NCI-H1417 (cell line): ENCODE results near the gene PRR18.

Source experiments
- DNase-seq, 3 experiments: peaks; one replicate each; lab custom pipeline; 2025; lab: John Stamatoyannopoulos, UW

PRR18 gene

DNA sequence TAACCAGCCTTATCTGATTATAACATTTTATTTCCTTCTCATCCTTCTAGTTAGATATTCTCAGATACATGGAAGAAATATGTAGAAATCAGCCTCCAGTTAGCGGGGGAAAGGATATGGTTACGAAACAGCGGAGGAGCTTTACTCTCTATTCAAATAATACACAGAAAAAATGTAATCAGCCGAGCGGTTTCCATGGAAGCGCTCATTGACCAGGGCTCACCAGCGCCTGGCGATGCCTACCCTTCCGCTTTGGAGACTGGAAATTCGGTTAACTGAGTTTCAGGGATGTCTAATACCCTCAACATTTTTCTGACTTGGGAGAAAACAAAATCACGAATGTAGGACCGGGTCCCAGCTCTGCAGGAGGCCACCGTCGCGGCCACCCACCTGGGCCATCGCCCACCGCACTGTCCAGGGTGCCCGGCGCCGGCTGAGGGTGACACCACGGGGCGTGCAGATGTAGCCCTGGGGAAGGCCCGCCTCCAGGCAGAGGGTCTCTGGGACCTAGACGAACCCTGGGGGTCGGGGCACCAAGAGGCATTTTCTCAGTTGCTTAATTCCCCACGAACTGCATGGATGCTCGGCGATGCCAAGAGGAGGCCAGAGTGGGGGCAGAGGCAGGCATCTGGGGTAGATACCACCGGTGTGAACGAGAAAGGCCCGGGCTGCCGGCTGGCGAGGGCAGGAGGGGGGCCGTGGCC, 1.7 kb downstream of the PRR18 start:
- DNase-seq: peak in 2 of 3 experiments; percentile 70 to 83

DNA sequence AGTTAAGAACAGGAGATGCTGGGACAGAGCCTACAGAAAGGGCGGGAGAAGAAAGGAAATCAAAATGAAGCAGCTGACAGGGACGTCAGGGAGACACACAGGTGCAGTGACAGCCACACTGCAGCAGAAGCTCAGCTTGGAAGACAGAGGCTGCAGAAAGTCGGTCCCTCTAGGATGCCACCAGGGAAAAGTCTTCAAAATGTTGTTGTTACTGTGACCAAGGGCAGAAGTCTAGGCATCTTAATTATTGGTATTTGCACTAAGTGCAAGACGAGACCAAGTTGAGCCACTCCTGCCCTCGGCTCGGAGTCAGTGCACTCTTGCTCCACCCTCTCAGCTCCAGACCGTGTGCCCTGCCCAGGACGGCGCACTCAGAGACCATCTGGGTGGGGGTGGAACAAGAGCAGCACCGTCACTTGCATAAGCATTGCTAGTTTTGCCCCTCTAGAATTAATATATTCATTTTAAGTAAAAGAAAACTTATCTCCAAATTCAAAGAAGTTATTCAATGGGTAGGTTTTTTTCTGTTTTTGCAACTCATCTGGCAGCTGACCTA, 2.6 kb downstream of the PRR18 start:
- peak in 2 of 3 experiments; percentile 34 to 68 for DNase-seq

DNA sequence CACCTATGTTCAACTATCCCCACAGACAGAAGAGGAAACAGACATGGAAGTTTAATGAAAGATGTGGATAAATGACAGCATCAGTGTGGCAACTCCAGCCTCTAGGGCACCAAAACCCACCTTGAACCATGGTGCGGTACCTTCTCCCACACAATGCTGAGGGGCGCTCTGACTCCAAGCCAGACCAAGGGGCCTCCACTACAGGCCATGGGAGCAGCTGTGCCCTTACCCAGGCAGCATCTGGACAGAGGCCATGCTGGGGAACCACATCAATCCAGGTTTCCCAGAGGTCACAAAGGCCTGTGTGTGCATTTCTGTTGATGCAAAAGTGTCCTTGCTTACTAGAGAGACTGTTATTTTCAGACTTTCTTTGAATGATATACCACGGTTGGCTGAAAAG, 4.1 kb downstream of the PRR18 start:
- no peak for DNase-seq

DNA sequence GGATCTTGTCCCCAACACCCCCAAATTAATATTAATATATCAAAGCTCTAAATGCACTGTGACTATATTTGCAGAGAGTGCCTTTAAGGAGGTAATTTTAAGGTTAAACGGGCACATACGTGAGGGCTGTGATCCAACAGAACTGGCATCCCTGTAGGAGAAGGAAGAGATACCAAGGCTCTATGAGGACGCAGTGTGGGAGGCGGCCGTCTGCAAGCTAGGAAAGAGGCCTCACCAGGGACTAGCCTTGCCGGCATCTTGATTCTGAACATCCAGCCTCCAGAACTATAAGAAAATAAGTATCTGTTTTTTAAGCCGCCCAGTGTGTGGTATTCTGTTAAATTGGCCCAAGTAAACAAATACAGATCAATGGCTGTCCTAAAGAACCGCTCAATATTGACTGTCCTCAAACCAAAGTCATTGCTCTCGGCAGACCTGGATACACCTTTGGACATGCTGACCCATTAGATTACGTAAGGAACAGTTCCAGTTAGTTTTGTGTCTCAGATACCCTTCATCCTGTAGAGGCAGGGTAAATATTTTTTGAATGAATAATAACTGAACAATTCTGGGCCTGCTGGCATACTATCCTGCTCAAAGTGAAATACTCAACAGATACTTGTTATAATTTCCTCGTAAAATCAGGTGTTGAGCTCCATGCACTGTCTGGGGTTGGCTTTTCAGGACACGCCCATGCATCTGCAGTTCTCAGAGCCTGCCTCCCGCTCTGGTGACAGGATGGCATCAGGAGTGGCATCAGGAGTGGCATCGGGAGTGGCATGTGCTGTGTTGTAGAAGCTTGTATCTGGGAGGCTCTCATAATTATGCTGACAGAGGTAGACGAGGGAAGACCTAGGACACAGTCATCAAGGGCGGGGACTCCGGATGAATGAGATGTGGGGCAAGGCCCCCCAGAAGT, 6.3 kb downstream of the PRR18 start:
- no peak for DNase-seq

DNA sequence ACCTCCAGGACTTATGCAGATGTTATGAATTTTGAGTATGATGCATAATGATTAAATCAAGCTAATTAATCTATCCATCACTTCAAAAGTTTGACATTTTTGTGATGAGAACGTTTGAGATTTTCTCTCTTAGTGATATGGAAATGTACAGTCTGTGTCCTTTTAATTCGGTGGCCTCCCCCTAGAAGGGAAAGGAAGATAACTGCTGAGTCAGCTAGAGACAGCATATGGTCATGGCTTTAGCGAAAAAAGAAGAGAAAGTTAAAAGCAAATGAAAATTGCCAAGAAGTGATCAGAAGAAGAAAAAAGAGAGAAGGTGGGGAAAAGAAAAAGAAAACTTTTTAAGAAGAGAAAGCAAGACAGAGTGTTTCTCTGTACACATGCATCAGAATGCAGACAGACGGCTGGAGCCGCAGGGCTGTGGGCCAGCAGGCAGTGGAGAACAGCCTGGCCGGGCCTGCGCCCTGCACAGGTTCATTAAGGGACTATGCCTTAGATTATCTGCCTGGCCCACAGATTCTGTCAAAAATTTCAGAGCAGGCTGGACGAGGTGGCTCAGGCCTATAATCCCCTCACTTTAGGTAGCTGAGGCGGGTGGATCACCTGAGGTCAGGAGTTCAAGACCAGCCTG, 7.7 kb downstream of the PRR18 start:
- no peak for DNase-seq

DNA sequence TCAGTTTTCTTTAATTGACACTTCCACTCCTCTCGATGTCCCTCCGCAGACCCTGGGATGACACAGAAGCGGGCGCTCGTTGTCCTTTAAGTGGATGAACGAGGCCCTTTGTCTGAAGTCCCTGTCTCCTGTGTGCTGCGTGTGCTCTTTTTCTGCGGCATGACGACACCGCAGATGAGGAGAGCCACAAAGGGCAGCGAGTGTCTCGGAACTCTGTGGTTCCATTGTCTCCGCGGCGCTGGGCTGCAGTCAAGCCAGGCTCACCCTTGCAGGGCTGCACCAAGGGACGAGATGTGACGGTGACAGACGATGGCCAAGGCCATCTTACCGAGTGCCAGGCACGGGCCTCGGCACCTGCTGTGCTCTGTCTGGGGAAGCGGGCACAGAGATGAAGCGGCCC, 10.6 kb downstream of the PRR18 start:
- DNase-seq: no peak

DNA sequence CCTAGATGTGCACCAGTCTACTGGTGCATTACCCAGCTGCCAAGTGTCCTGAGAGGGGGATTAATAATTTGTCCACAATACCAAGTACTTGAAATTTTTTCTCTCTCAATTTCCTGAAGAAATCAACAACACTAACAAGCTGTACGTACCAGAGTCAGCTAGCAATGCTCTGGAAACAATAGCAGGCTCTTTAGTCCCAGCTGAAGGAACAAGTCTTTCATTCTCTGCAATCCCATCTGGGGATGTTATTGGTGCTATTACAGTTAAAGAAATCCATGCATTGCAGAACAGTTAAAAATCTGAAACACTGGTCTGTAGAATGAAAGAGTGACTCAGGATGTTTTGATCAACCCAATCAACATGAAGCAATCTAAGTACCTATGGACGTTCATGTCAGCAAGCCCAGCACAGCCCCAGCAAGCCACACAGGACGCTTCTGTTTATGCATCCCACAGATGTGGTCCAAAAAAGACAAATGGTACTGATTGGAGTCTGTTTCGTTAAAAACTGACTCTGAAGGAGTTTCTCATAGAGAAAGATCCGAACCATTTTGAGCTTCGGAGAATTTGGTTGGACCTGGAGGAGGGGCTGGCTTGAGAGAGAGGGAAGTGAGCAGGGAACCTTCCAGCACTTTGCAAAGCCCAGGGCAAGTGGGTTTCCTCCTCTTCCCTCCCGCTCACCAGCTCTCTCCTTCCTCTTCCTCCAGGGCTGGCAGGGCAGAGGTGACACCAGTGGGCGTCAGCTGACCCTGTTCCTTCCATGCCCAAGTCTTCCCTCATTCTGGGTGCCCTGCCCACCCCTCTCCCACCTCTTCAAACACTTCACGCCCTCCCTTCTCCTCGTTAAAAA, 11.9 kb downstream of the PRR18 start:
- no peak for DNase-seq

DNA sequence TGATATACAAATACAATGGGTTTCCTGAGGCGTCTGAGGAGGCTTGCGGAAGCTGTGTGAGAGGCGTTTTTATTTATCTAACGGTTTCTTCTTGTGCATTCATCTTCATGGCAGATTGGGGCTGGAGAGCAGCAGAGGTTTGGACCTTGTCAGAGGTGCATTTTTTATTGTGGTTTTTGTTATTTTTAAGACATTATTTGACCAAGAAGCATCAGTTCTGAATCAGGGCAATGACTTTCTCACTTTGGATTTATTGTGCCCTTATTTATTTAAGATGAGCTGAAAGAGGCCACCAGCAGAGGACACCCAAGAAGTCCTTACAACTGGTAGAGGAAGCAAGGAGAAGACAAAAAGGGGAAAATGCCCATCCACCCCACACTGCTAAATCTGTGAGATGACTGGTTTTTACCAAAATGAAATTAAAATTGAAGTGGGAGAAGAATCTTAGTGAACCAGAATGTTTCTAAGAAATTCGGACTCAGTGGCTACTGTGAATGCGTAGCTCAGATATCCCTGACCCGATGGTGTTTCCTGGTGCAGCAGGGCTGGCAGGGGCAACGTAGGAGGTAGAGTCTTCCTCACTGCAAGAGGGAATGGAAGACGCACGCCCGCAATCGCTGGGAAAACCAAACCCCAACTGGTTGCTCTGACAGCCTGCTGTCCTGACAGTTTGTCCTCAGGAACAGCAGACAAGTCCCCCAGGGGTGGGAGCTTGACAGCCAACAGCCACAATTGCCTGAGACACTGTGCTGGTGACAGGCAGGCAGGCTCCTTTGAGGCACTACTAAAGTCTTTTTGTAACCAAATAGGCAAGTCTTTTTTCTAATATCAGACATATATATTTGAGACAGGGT, 14.2 kb downstream of the PRR18 start:
- no peak for DNase-seq

DNA sequence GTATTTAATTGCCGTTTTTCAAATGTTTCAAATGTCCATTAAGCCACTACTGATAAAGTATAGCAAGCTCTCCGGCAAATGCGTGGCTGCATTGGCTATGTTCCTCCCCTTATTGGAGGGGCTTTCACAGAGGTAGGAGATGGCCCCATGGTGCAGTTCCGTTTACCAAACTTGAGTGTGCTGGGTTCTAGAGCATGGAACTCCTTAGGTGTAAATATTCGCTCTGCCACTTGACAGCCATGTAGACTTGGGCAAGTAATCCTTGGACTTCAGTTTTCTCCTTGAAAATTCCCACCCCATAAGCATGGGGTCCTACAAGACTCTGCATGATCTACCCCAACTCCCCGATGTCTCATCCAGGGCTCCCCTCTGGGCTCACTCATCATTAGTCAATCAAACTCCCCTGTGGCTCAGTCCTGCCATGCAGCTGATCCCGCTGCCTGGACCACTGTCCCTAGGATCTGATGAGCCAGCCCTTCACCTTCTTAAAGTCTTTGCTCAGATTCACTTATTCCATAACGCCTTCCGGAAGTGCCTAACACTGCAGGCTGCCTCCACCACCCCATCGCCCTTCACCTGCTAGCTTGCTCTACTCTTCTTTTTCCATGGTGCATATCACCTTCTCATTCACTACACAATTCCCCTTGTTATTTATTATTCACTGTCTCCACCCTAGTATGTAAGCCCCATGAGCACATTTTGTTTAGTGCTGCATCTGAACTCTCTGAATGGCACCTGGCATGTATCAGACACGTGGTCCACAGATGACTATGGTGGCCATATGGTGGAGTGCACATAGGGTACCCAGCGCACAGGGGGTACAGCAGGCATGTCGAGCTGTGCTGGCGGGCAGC, 18.8 kb downstream of the PRR18 start:
- no peak for DNase-seq

DNA sequence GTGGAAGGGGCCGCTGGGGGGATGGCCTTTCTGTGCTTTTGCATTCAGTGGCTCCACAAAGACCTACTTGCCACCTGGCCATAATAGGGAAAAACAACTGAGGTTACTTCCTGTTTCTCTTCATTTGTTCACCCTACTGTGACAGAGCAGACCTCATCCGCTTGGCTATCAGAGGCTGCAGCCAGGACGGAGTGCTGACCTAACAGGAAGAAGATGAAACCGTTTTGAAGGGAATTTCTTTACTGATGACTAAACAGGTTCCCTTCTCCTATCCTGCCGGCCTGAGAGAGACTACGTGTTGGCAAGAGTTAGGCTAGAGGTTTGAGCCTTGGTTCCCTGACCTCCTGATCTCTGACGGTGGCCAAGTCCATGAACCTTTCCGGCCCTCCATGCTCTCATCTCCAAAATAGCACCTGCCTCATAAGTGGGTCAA, 21.3 kb downstream of the PRR18 start:
- DNase-seq: no peak

DNA sequence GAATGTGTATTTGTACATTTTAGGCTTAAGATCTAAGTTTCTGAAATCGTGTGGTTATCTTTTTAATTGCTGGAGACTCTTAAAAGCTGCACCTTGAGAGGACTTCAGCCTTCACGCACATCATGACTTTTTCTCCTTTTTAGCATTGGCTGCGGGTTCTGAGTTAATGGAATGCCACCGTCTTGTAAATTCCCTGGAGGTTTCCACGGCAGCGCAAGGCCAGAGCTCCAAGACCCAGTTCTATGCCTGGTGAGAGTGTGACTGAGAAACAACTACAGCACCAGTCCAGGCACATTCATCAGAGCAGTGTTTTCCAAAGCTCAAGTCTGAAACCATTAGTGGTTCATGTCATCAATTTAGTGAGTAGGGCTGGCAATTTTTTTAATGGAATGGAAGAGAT, 23.0 kb downstream of the PRR18 start:
- no peak for DNase-seq

DNA sequence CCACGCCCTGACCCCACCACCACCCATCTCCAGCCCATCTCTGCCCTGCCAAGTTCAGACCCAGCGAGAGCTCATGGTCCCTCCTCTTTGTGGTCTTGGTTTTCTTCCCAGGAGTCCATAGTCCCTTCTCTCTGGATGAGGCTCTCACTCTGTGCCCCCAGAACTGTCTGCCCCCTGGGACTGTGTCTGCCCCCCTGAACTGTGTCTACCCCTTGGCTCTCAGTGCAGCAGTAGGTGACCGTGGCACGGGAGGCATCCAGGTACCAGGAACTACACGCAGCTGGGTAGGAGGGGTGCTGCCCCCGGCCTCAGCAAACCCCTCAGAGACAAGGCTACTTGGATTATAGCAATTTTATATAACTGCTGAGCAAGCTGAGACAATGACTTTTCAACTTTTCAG, 23.6 kb downstream of the PRR18 start:
- no peak for DNase-seq

DNA sequence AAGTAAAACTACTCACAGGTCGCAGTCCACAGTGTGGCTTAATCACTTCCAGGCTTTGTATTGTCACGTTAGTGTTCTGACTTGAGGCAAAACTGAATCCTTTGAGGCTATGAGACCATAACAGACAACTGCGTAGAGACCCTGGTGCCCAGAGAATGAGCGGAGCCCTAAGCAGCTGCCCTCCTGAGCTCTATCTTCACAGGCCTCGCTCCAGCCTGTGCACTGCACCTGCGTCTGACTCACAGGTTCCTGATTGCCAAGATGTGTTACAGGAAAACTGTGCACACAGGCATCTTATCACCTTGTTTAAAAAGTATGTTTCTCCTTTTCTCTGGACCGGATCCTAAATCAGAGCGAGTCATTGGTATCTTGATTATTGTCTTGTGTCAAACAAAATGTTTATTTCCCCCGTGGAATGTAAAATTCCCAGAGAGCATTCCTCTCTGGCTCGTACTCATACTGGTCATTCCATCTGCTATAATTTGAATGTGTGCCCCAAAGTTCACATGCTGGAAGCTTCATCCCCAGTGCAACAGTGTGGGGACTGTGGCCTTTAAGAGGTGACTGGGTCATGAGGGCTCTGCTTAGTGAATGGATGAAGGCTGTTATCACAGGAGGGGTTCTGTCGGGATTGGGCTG, 25.7 kb downstream of the PRR18 start:
- no peak for DNase-seq

DNA sequence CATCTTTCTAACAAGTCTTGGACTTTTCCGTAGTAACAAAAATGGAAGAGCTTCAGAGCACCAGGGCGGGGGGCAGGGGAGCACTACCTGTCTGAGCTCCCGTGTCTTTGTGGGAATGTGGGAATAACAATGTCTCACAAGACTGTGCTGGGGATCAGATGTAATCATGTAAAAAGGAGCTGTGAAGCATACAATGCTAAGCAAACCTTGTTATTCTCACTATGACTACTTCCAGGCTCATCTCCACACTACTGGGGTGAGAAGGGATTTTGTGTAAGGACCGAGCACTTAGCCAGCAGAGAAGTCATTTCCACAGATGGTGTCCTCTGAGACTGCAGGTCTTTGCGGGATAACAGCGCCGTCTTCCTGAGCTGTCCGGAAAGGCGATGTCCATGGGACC, 27.1 kb downstream of the PRR18 start:
- DNase-seq: no peak

DNA sequence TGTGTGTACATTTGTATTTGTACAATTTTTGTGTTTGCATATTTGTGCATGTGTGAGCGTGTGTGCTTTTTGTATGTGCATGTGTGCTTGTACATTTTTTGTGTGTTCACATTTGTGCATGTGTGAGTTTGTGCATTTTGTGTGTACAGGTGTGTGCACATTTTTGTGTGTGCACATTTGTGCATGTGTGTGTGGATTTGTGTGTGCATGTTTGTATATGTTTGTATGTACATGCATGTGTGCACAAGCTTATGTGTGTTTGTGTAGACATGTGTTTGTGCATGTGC, 28.9 kb downstream of the PRR18 start:
- DNase-seq: no peak

DNA sequence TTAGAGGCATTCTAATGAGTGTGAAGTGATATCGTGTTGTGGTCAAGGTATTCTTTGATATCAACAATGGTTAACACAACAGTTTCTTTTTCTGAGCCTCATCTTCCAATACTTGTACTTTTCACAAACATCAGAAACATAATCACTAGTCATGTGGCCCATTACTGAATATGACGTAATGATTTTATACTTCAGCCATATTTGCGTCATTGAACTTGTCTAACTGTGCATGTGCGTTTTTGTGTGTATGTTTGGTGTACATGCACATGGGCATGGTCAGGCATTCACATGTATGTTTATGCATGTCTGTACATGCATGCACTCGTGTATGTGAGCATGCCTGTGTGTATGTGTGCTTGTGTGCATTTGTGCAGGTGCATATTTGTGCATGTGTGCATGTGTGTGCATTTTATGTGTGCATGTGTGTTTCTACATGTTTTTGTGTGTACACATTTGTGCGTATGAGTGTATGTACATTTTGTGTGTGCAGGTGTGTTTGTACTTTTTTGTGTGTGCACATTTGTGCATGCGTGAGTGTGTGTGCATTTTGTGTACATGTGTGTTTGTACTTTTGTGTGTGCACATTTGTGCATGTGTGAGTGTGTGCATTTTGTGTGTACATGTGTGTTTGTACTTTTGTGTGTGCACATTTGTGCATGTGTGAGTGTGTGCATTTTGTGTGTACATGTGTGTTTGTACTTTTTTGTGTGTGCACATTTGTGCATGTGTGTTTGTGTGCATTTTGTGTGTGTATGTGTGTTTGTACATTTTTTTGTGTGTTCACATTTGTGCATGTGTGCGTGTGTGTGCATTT, 29.4 kb downstream of the PRR18 start:
- no peak for DNase-seq

DNA sequence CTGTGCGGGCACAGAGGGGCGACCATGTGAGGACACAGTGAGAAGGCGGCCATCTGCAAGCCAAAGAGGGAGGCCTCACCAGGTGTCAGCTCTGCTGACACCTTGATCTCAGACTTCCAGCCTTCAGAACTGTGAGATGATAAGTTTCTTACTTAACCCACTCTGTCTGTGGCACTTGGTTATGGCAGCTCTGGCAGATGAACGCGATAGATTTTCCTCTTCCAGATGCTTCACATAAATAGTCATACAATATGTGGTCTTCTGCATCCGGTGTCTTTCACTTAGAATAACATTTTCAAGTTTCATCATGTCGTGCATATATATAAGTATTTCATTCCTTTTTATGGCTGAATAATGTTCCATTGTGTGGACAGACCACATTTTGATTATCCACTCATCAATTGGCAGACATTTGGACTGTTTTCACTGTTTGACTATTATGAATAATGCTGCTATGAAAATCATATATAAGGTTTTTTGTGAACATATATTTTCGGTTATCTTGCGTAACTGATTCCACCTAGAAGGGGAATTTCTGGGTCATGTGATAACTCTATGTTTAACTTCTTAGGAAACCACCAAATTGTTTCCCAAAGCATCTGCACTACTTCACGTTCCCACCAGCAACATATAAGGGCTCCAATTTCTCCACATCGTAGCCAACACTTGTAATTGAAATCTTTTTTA, 30.2 kb downstream of the PRR18 start:
- no peak for DNase-seq

DNA sequence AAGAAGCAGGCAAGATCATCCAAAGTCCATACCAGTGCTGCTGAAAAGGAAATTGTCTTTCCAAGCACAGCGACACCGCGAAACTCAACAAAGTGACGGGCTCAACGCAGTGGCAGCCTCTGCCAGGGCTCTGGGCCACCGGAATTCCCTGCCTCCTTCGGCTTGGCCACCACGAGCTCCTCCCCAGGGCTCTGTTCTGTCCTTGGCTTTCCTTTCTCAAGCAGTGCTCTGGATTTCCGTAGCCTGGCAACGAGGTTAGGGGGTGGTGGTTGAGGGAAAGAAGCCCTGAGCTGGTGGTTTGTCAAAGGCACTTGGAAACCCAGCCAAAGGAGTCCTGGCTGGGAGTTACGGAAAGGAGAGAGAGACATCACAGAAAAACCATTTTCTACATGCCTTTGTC, 31.2 kb downstream of the PRR18 start:
- peak in 1 of 3 experiments; percentile 45 for DNase-seq
